Psoas muscle (tissue), 8 donors: ENCODE results near the gene BOLA3. TPM values are rescaled to one million over a fixed set of nuclear protein-coding genes. Genes with fewer than 3 reads are reported as not detected.
"Not testable (repeated sequence)": the region's sequence is repeated elsewhere in the genome, so short reads cannot be mapped to it uniquely, and the experiment has no call there.

Experiments used
- ATAC-seq, 4 donors: fragments of 200-7000 bp; cut with Tn5 transposase; one replicate each; pipeline ENCODE4 v1.9.1; 2020; ENCODE audit warnings: moderate library complexity in 3 of 4, mild to moderate bottlenecking in 2 of 4
- DNase-seq, 2 donors: peaks; one replicate each; pipeline ENCODE4 v3.0.0-alpha.2; 2020
- H3K27ac ChIP-seq: fragments of 200-600 bp; one replicate; pipeline ENCODE4 v1.8.0; 2022
- H3K27me3 ChIP-seq, 3 donors: fragments of 200-600 bp in 1 of 3; one replicate each; pipeline versions ENCODE4 v1.6.1 to v1.8.0; 2013 to 2022; ENCODE audit warnings: low read length in 2 of 3, mild to moderate bottlenecking in 2 of 3, moderate library complexity in 1 of 3; ENCODE audit not compliant: insufficient read depth in 3 of 3
- H3K36me3 ChIP-seq, 2 donors: fragments of 200-600 bp in 1 of 2; one replicate each; pipeline versions ENCODE4 v1.6.1 to v1.8.0; 2013 to 2022; ENCODE audit warnings: low read depth in 1 of 2, mild to moderate bottlenecking in 1 of 2, moderate library complexity in 1 of 2; ENCODE audit not compliant: insufficient read depth in 1 of 2
- H3K4me1 ChIP-seq: fragments of 200-600 bp; one replicate; pipeline ENCODE4 v1.8.0; 2022
- H3K4me3 ChIP-seq: fragments of 200-600 bp; one replicate; pipeline ENCODE4 v1.8.0; 2022; ENCODE audit warnings: mild to moderate bottlenecking
- H3K9me3 ChIP-seq: fragments of 200-600 bp; one replicate; pipeline ENCODE4 v1.8.0; 2022
- WGBS, 3 donors: extraction: QIAGEN DNeasy Blood & Tissue Kit; methylation state at CpG; one replicate each; pipeline versions ENCODE4 v1.1.6 to v1.1.7; 2013; 5-methylcytosine and 5-hydroxymethylcytosine counted together
- intact Hi-C, 2 donors: fragments of 100-400 bp; cut with DNase I; formaldehyde crosslinking; loops; one replicate each; pipeline versions ENCODE4 v1.11.0 to v1.14.2; 2022
- polyA plus RNA-seq, 3 donors: library from polyadenylated mRNA; stranded (reverse); fragments of 200-250 nt; gene quantifications; one replicate each; pipeline ENCODE4 v1.2.3, GENCODE V29; 2013
- total RNA-seq, 4 donors: library from RNA; stranded (reverse); fragmentation: NEBNext Ultra II Directional in 2 of 4; extraction: Animal tissue kit (Norgen Biotek cat#: 25700) in 2 of 4; gene quantifications; one replicate each; pipeline versions ENCODE4 v1.2.1 to v1.2.4, GENCODE V29; 2021 to 2023
- TF ChIP-seq, protein P1 (sequence below): fragments of 200-600 bp; IDR thresholded peaks from one replicate; pipeline ENCODE4 v1.8.0; 2022; ENCODE audit warnings: antibody characterized with exemption
- donor health status: healthy with polysubstance abuse.
- donor health status: DM: no; HTN: no; CAD: no; lungs with moderate emphysema.
- donor health status: Bipolar disorder and iron deficiency.
- donor health status: healthy.
- donor health status: DM: yes; HTN: yes; CAD: no.
- donor health status: DM: no; HTN: no; CAD: no.
- donor health status: DM: no; HTN: no; CAD: no.
- donor health status: DM: yes; HTN: yes; CAD: no.

The BOLA3 gene
- total and polyA plus RNA-seq, 7 donors: 47.7 to 117 (median 65.9) TPM

DNA sequence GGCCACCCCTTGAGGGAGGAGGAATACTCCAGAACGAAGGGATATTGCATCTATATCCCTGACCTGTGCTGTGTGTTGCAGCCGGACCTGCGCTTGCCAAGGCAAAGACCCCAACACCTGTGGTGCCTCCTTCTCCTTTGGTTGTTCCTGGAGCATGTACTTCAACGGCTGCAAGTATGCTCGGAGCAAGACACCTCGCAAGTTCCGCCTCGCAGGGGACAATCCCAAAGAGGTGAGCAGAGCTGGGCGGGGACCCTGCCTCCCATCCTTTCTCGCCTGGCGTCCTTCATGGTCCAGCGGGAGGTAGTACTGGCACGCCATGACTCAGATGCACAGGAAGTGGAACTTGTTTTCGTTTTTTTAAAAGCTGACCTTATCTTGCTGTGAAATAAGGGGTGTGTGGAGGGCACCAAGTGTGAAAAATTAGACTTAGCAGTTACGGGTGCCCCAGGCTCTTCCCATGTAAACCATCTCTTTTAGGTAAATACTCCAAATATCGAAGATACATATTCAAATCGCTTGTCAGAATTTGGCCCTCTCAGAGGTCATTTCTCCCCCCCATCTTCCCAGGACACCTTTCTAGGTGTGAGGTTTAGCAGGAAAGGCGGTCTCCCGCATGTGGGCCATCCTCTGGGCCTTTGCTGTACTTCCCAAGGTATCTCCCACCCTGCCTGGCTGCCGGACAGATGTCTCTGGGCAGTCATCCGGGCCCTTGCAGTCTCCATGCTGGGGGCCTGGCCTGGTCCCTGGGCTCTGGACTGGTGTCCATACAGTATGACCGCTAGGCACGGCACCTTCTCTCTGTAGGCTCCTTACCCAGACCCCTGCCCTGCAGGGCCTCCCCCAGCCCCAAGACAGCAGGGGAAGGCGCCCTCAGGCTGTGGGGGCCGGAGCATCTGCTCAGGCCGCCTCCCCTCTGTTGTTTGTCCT, 57.6 kb downstream of the BOLA3 start:
- 93 to 94% (median 93%) methylated on average over 26 of the region's 26 CpGs for WGBS, 3 donors
- no peaks in the 10 kb centered on the region for H3K9me3 ChIP-seq
- no peaks in the 10 kb centered on the region for H3K27me3 ChIP-seq
- H3K4me1 ChIP-seq: no peaks in the 10 kb centered on the region
- ATAC-seq (no peak), DNase-seq (no peak)
- no peak overlapping the region for H3K27ac ChIP-seq
- peaks cover 0 to 68% of the 10 kb centered on the region in 2 donors for H3K36me3 ChIP-seq
- no peak overlapping the region for H3K4me3 ChIP-seq
- TF ChIP-seq, protein P1, sequence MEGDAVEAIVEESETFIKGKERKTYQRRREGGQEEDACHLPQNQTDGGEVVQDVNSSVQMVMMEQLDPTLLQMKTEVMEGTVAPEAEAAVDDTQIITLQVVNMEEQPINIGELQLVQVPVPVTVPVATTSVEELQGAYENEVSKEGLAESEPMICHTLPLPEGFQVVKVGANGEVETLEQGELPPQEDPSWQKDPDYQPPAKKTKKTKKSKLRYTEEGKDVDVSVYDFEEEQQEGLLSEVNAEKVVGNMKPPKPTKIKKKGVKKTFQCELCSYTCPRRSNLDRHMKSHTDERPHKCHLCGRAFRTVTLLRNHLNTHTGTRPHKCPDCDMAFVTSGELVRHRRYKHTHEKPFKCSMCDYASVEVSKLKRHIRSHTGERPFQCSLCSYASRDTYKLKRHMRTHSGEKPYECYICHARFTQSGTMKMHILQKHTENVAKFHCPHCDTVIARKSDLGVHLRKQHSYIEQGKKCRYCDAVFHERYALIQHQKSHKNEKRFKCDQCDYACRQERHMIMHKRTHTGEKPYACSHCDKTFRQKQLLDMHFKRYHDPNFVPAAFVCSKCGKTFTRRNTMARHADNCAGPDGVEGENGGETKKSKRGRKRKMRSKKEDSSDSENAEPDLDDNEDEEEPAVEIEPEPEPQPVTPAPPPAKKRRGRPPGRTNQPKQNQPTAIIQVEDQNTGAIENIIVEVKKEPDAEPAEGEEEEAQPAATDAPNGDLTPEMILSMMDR: no peak
- intact Hi-C loops: no loop called here

DNA sequence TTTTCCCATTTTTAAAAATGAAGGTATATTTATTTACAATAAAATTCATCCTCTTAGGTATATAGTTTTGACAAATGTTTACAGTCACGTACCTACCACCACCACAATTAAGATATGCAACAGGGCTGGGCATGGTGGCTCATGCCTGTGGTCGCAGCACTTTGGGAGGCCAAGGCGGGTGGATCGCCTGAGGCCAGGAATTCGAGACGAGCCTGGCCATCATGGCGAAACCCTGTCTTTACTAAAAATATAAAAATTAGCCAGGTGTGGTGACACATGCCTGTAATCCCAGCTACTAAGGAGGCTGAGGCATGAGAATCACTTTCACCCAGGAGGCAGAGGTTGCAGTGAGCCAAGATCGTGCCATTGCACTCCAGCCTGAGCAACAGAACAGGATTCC, 59.0 kb downstream of the BOLA3 start:
- peaks cover 0 to 60% of the 10 kb centered on the region in 2 donors for H3K36me3 ChIP-seq

DNA sequence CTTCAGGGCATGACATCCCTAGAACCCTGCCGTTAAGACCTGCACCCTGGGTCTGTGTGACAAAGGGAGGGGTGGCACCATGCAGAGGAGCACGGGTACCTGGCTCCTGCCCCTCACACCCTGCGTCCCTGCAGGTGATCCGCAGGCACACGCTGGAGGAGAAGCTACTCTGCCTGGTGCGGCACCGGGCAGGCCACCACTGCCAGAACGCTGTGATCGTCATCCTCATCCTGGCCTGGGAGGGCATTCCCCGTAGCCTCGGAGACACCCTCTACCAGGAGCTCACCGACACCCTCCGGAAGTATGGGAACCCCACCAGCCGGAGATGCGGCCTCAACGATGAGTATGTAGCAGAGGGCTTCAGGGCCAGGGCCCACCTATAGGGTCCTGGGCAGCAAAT, 60.0 kb downstream of the BOLA3 start:
- Histone ChIP-seq H3K36me3 (peaks cover 0 to 58% of the 10 kb centered on the region in 2 donors), H3K27me3 (no peaks in the 10 kb centered on the region), H3K4me1 (no peaks in the 10 kb centered on the region), H3K4me3 (no peak overlapping the region), H3K27ac (no peak overlapping the region), H3K9me3 (no peaks in the 10 kb centered on the region)
- intact Hi-C loops: no loop called here
- WGBS, 3 donors: 96 to 98% (median 96%) methylated on average over 16 of the region's 16 CpGs
- ATAC-seq (no peak), DNase-seq (no peak)
- TF ChIP-seq, protein P1: no peak

More for the DNA sequence above, 59.0 kb downstream of the BOLA3 start:
- ATAC-seq, intact Hi-C loops, DNase-seq, H3K27me3 ChIP-seq, H3K9me3 ChIP-seq, H3K27ac ChIP-seq, H3K4me1 ChIP-seq, H3K4me3 ChIP-seq: not testable (repeated sequence)
- 93 to 96% (median 94%) methylated on average over 8 of the region's 8 CpGs for WGBS, 3 donors

DNA sequence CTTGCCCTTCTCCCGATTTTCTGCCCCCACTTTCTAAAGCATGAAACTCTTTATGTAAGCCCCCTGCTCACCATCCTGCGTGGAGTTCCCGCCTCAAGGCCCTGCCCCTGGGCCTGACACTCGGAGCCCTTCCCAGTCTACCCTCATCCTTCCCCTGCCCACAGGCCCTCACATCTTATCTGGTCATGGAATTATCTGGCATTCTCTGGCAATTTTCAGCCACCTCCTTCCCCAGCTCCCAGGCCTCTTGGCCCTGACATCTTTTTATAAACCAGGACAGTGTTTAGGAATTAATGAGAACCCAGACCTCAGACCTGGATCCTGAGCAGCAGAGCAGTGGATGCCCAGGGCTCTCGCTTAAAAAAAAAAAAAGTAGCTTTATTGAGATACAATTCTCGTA, 61.7 kb downstream of the BOLA3 start:
- DNase-seq (no peak), ATAC-seq (no peak)
- Histone ChIP-seq H3K36me3 (peaks cover 0 to 49% of the 10 kb centered on the region in 2 donors), H3K9me3 (no peaks in the 10 kb centered on the region), H3K4me1 (no peaks in the 10 kb centered on the region), H3K4me3 (no peak overlapping the region), H3K27me3 (no peaks in the 10 kb centered on the region), H3K27ac (no peak overlapping the region)
- TF ChIP-seq, protein P1: no peak
- WGBS, 3 donors: 89 to 94% (median 93%) methylated on average over 6 of the region's 6 CpGs
- intact Hi-C loops: no loop called here

Other genes starting within 250 kb of the BOLA3 start
- gene DGUOK, start 221.0 kb downstream of the BOLA3 start, total RNA-seq: 10 to 100 TPM; 12.9 to 22.9 (median 20.7) TPM
- 10 to 100 TPM; 22.3 to 74.2 (median 53.7) TPM for gene DGUOK, start 221.0 kb downstream of the BOLA3 start, polyA plus RNA-seq
- gene TET3, start 163.0 kb downstream of the BOLA3 start, total RNA-seq: 1 to 10 TPM; 1.7 to 4.8 (median 3.9) TPM
- gene TET3, start 163.0 kb downstream of the BOLA3 start, polyA plus RNA-seq: 10 to 100 TPM in 1 of 3 donors, 1 to 10 TPM in 1, under 1 TPM in 1; 0.56 to 11.2 (median 1.0) TPM
- 10 to 100 TPM; 28.0 to 44.3 (median 28.9) TPM for gene MOB1A, start 31.0 kb upstream of the BOLA3 start, total RNA-seq
- gene MOB1A, start 31.0 kb upstream of the BOLA3 start, polyA plus RNA-seq: 10 to 100 TPM; 13.6 to 71.2 (median 24.8) TPM
- 10 to 100 TPM; 16.6 to 76.2 (median 61.2) TPM for gene MTHFD2, start 50.7 kb upstream of the BOLA3 start, total RNA-seq
- gene MTHFD2, start 50.7 kb upstream of the BOLA3 start, polyA plus RNA-seq: 100 to 1,000 TPM in 1 of 3 donors, 10 to 100 TPM in 2; 52.1 to 112 (median 60.4) TPM
- 1 to 10 TPM in 3 of 4 donors, under 1 TPM in 1; 0.57 to 5.7 (median 2.3) TPM for gene SLC4A5, start 195.5 kb upstream of the BOLA3 start, total RNA-seq
- gene SLC4A5, start 195.5 kb upstream of the BOLA3 start, polyA plus RNA-seq: under 1 TPM; 0.27 to 0.53 (median 0.42) TPM
- gene DCTN1, start 232.4 kb upstream of the BOLA3 start, total RNA-seq: 100 to 1,000 TPM in 3 of 4 donors, 10 to 100 TPM in 1; 99.0 to 131 (median 116) TPM
- gene DCTN1, start 232.4 kb upstream of the BOLA3 start, polyA plus RNA-seq: 10 to 100 TPM; 45.6 to 61.3 (median 52.1) TPM